GM12878 (cell line): ENCODE data around the gene NR1I3. TPM values are rescaled to one million over a fixed set of nuclear protein-coding genes. Genes with fewer than 3 reads are reported as not detected.

Experiments used
- ASH2L ChIP-seq: fragments of 300-600, 200-600 bp; sonication (generic); IDR thresholded peaks from 2 replicates; pipeline ENCODE4 v1.6.1; 2017; ENCODE audit warnings: low read depth, mild to moderate bottlenecking, borderline replicate concordance
- ATF7 ChIP-seq: fragments of 450-650 bp; IDR thresholded peaks from 2 replicates; pipeline ENCODE4 v1.6.1; 2016; ENCODE audit warnings: low read depth, mild to moderate bottlenecking
- HCFC1 ChIP-seq: fragments of 150-350 bp; IDR thresholded peaks from 2 replicates; pipeline ENCODE4 v1.6.1; 2014; ENCODE audit warnings: low read length
- LARP7 ChIP-seq: fragments of 450-650 bp; IDR thresholded peaks from 2 replicates; pipeline ENCODE4 v1.6.1; 2017; ENCODE audit warnings: mild to moderate bottlenecking
- NR2C2 ChIP-seq: IDR thresholded peaks from 2 replicates; pipeline ENCODE4 v1.6.1; 2011; ENCODE audit warnings: borderline replicate concordance, low read depth; ENCODE audit not compliant: control insufficient read depth, insufficient read length
- POLR2AphosphoS5 ChIP-seq: IDR thresholded peaks from 2 replicates; pipeline ENCODE4 v1.6.1; 2011; ENCODE audit warnings: mild to moderate bottlenecking, low read length, inconsistent platforms
- RELA ChIP-seq: fragments of 450-650 bp; IDR thresholded peaks from 2 replicates; pipeline ENCODE4 v1.8.0; 2014; ENCODE audit warnings: borderline replicate concordance; ENCODE audit not compliant: partially characterized antibody
- SIX5 ChIP-seq: IDR thresholded peaks from 2 replicates; pipeline ENCODE4 v1.6.1; 2011; ENCODE audit warnings: mild to moderate bottlenecking, low read depth, low read length, moderate library complexity; ENCODE audit not compliant: severe bottlenecking
- SMAD5 ChIP-seq: IDR thresholded peaks from 2 replicates; pipeline ENCODE4 v1.6.1; 2016; ENCODE audit warnings: antibody characterized with exemption, low read depth
- SP1 ChIP-seq: IDR thresholded peaks from one replicate; pipeline ENCODE4 v1.6.1; 2011; ENCODE audit warnings: low read depth, low read length
- TARDBP ChIP-seq: IDR thresholded peaks from 2 replicates; pipeline ENCODE4 v1.6.1; 2016; ENCODE audit warnings: borderline replicate concordance
- TBL1XR1 ChIP-seq: IDR thresholded peaks from 2 replicates; pipeline ENCODE4 v1.6.1; 2012; ENCODE audit warnings: low read depth, low read length, improper control_type of control experiment
- TCF12 ChIP-seq: IDR thresholded peaks from 2 replicates; pipeline ENCODE4 v1.6.1; 2011; ENCODE audit warnings: low read depth, mild to moderate bottlenecking, low read length
- ZNF384 ChIP-seq: IDR thresholded peaks from 2 replicates; pipeline ENCODE4 v1.6.1; 2012; ENCODE audit warnings: low read depth, mild to moderate bottlenecking, low read length, improper control_type of control experiment, borderline replicate concordance
- polyA plus RNA-seq, 11 experiments: library from polyadenylated mRNA; depleted of rRNA in 4 of 11; unstranded in 6 of 11; stranded (reverse) in 5 of 11; fragments of >200 nt; fragmentation: Nextera tagmentation in 4 of 11; fragmentation: Illumina TruSeq in 1 of 11; extraction: Ambion mirVana in 4 of 11; extraction: Trizol in 1 of 11; gene quantifications; 1 replicate in 1 of 11; 2 replicates in 10 of 11; pipeline versions ENCODE4 v1.2.1 to v1.2.3, GENCODE V29; 2011 to 2016; ENCODE audit warnings: inconsistent platforms in 2 of 11, missing spikeins in 2 of 11, low read depth in 1 of 11
- total RNA-seq, 4 experiments: library from RNA; depleted of rRNA in 3 of 4; stranded (reverse); fragments of >200 nt in 3 of 4; fragmentation: Illumina TruSeq in 1 of 4; extraction: Trizol in 1 of 4; gene quantifications; 2 replicates each; pipeline versions ENCODE4 v1.2.1 to v1.2.3, GENCODE V29; 2013 to 2021
- TF ChIP-seq, protein P1 (sequence below): IDR thresholded peaks from 2 replicates; pipeline ENCODE4 v1.6.1; 2011; ENCODE audit warnings: low read depth, mild to moderate bottlenecking, low read length, moderate library complexity, borderline replicate concordance; ENCODE audit errors: extremely low read depth
- TF ChIP-seq, protein P2 (sequence below): fragments of 450-650 bp; formaldehyde crosslinking; IDR thresholded peaks from 2 replicates; pipeline ENCODE4 v1.5.0; 2022; ENCODE audit warnings: mild to moderate bottlenecking, missing genetic modification characterization
- TF ChIP-seq, protein P3 (sequence below): fragments of 450-650 bp; IDR thresholded peaks from 2 replicates; pipeline ENCODE4 v1.6.1; 2017; ENCODE audit warnings: mild to moderate bottlenecking, moderate library complexity
- TF ChIP-seq, protein P4 (sequence below): fragments of 450-650 bp; formaldehyde crosslinking; IDR thresholded peaks from 2 replicates; pipeline ENCODE4 v1.4.0; 2022; ENCODE audit warnings: mild to moderate bottlenecking, moderate library complexity

Gene NR1I3
- total and polyA plus RNA-seq, 10 of the 15 experiments (the other 5 are each of a cell fraction or from before 2014, with no cell fraction given), result 0.13 to 0.52 (median 0.24) TPM; not detected in 7

DNA sequence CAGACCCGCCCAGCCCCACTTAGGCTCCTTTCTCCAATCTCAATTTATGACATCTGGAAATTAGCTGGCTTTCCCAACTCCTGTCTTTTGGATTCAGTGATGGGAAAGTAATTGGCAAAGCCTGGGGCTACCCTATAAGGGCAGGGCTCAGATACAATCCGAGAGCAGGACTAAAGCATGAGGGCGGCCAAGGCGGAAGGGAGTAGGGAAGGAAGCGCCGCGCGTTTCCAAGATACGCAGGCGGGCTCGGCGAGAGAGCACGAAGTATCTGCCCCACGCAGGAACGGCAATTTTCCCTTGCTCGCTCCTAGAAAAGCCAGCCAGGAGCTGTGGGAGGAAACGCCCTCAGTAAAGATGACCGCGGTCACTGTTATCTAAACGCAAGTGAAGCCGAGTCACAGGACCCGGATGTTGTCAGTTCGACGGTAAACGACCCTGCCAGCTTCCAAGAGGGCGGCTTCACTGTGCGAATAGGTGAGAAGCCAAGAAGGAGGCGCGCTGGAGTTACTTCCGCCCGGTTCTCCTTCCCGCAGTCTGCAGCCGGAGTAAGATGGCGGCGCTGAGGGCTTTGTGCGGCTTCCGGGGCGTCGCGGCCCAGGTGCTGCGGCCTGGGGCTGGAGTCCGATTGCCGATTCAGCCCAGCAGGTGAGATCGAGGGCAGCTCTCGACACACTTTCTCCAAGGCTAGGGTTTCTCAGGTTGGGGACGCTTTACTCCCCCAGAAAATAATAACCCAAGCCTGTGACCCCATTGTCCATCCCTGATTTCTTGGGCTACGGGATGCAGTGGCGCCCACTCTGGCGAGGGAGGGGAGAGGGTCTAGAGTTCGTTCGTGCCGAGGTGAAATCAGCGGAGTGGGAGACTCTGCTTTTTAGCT lies 35.9 kb downstream of the NR1I3 start, which contains the start of gene NDUFS2 (continued):
- TF ChIP-seq SIX5, result peak; percentile 95
- TF ChIP-seq, protein P1, sequence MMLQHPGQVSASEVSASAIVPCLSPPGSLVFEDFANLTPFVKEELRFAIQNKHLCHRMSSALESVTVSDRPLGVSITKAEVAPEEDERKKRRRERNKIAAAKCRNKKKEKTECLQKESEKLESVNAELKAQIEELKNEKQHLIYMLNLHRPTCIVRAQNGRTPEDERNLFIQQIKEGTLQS, result no peak
- TF ChIP-seq, protein P2, sequence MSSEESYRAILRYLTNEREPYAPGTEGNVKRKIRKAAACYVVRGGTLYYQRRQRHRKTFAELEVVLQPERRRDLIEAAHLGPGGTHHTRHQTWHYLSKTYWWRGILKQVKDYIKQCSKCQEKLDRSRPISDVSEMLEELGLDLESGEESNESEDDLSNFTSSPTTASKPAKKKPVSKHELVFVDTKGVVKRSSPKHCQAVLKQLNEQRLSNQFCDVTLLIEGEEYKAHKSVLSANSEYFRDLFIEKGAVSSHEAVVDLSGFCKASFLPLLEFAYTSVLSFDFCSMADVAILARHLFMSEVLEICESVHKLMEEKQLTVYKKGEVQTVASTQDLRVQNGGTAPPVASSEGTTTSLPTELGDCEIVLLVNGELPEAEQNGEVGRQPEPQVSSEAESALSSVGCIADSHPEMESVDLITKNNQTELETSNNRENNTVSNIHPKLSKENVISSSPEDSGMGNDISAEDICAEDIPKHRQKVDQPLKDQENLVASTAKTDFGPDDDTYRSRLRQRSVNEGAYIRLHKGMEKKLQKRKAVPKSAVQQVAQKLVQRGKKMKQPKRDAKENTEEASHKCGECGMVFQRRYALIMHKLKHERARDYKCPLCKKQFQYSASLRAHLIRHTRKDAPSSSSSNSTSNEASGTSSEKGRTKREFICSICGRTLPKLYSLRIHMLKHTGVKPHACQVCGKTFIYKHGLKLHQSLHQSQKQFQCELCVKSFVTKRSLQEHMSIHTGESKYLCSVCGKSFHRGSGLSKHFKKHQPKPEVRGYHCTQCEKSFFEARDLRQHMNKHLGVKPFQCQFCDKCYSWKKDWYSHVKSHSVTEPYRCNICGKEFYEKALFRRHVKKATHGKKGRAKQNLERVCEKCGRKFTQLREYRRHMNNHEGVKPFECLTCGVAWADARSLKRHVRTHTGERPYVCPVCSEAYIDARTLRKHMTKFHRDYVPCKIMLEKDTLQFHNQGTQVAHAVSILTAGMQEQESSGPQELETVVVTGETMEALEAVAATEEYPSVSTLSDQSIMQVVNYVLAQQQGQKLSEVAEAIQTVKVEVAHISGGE (CRISPR knock-in tag), result no peak
- TF ChIP-seq ASH2L, result no peak
- TF ChIP-seq TBL1XR1, result no peak; the same call in 1 of the 2 replicates
- no peak for TF ChIP-seq ZNF384
- TF ChIP-seq HCFC1, result peak; percentile 95
- TF ChIP-seq, protein P3, sequence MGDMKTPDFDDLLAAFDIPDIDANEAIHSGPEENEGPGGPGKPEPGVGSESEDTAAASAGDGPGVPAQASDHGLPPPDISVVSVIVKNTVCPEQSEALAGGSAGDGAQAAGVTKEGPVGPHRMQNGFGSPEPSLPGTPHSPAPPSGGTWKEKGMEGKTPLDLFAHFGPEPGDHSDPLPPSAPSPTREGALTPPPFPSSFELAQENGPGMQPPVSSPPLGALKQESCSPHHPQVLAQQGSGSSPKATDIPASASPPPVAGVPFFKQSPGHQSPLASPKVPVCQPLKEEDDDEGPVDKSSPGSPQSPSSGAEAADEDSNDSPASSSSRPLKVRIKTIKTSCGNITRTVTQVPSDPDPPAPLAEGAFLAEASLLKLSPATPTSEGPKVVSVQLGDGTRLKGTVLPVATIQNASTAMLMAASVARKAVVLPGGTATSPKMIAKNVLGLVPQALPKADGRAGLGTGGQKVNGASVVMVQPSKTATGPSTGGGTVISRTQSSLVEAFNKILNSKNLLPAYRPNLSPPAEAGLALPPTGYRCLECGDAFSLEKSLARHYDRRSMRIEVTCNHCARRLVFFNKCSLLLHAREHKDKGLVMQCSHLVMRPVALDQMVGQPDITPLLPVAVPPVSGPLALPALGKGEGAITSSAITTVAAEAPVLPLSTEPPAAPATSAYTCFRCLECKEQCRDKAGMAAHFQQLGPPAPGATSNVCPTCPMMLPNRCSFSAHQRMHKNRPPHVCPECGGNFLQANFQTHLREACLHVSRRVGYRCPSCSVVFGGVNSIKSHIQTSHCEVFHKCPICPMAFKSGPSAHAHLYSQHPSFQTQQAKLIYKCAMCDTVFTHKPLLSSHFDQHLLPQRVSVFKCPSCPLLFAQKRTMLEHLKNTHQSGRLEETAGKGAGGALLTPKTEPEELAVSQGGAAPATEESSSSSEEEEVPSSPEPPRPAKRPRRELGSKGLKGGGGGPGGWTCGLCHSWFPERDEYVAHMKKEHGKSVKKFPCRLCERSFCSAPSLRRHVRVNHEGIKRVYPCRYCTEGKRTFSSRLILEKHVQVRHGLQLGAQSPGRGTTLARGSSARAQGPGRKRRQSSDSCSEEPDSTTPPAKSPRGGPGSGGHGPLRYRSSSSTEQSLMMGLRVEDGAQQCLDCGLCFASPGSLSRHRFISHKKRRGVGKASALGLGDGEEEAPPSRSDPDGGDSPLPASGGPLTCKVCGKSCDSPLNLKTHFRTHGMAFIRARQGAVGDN, result peak; percentile 84
- peak; percentile 91 for TF ChIP-seq SMAD5
- peak; percentile 48; the same call in 1 of the 2 replicates for TF ChIP-seq ATF7
- no peak for TF ChIP-seq RELA
- no peak for TF ChIP-seq NR2C2
- TF ChIP-seq, protein P4, sequence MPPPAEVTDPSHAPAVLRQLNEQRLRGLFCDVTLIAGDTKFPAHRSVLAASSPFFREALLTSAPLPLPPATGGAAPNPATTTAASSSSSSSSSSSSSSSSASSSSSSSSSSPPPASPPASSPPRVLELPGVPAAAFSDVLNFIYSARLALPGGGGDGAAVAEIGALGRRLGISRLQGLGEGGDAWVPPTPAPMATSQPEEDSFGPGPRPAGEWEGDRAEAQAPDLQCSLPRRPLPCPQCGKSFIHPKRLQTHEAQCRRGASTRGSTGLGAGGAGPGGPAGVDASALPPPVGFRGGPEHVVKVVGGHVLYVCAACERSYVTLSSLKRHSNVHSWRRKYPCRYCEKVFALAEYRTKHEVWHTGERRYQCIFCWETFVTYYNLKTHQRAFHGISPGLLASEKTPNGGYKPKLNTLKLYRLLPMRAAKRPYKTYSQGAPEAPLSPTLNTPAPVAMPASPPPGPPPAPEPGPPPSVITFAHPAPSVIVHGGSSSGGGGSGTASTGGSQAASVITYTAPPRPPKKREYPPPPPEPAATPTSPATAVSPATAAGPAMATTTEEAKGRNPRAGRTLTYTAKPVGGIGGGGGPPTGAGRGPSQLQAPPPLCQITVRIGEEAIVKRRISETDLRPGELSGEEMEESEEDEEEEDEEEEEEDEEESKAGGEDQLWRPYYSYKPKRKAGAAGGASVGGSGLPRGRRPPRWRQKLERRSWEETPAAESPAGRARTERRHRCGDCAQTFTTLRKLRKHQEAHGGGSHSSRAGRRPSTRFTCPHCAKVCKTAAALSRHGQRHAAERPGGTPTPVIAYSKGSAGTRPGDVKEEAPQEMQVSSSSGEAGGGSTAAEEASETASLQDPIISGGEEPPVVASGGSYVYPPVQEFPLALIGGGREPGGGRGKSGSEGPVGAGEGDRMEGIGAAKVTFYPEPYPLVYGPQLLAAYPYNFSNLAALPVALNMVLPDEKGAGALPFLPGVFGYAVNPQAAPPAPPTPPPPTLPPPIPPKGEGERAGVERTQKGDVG (CRISPR knock-in tag), result no peak
- peak; percentile 88 for TF ChIP-seq TARDBP
- no peak; the same call in 1 of the 2 replicates for TF ChIP-seq LARP7
- peak; percentile 37 for TF ChIP-seq SP1
- TF ChIP-seq POLR2AphosphoS5, result peak; percentile 87
- TF ChIP-seq TCF12, result peak; percentile 84; the same call in 1 of the 2 replicates
